ENCODE results near the gene BMP2K.

The BMP2K gene

DNA sequence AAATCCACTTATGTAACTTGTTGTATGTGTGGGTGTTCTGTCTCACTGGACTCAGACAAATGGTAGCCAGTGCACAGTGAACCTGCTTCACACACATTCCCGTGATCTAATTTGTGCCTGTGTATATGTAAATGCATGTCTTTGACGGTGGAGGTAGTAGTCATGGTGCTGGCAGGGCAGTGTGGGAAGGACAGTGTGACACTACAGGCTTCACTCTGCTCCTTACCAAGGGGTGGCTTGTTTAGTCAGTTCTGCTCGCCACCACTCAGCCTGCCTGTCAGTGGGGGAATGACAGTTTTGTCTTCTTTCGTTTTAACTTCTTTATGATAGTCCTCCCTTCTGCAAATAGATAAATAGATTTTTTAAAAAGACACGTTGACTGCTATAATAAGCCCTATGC is 180.8 kb downstream of the BMP2K start:
- in situ Hi-C loops (cut with HindIII; ENCODE audit: low sequenced_read_pairs), result no loop called here
- H3K4me3 ChIP-seq (ENCODE audit: low read depth, low read length), result no peak overlapping the region
- TF ChIP-seq, protein P1, sequence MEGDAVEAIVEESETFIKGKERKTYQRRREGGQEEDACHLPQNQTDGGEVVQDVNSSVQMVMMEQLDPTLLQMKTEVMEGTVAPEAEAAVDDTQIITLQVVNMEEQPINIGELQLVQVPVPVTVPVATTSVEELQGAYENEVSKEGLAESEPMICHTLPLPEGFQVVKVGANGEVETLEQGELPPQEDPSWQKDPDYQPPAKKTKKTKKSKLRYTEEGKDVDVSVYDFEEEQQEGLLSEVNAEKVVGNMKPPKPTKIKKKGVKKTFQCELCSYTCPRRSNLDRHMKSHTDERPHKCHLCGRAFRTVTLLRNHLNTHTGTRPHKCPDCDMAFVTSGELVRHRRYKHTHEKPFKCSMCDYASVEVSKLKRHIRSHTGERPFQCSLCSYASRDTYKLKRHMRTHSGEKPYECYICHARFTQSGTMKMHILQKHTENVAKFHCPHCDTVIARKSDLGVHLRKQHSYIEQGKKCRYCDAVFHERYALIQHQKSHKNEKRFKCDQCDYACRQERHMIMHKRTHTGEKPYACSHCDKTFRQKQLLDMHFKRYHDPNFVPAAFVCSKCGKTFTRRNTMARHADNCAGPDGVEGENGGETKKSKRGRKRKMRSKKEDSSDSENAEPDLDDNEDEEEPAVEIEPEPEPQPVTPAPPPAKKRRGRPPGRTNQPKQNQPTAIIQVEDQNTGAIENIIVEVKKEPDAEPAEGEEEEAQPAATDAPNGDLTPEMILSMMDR (IDR thresholded peaks at IDR 0.05; ENCODE audit: low read depth, low read length), result no peak

DNA sequence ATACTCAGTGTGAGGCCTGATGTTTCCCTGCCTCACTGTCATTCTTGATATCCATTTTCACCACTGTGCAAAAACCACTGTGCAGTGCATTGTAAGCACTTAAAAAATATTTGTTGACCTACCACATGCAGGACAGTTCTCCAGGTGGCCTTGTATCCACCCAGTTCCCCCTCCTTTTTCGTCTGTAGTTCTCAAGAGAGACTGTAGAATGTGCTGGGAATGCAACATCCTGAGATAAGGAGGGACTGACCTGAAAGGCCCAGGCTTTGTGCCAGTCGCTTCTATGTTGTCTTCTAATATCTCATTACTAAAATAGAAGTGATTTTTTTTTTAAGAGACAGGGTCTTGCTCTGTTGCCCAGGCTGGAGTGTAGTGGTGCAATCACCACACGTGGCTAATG is 184.8 kb downstream of the BMP2K start:
- TF ChIP-seq, protein P1 (IDR thresholded peaks at IDR 0.05; ENCODE audit: low read depth, low read length), result no peak
- DNase-seq (ENCODE audit: low read depth, low spot score), result peak; percentile 24
- in situ Hi-C loops (cut with HindIII; ENCODE audit: low sequenced_read_pairs), result no loop called here
- H3K4me3 ChIP-seq (ENCODE audit: low read depth, low read length), result no peak overlapping the region

More for the DNA sequence above, 180.8 kb downstream of the BMP2K start:
- no peak for DNase-seq (ENCODE audit: low read depth, low spot score)

Data from astrocyte of the spinal cord (primary cell).